ENCODE data around the gene ACSL1.

ACSL1 gene

DNA sequence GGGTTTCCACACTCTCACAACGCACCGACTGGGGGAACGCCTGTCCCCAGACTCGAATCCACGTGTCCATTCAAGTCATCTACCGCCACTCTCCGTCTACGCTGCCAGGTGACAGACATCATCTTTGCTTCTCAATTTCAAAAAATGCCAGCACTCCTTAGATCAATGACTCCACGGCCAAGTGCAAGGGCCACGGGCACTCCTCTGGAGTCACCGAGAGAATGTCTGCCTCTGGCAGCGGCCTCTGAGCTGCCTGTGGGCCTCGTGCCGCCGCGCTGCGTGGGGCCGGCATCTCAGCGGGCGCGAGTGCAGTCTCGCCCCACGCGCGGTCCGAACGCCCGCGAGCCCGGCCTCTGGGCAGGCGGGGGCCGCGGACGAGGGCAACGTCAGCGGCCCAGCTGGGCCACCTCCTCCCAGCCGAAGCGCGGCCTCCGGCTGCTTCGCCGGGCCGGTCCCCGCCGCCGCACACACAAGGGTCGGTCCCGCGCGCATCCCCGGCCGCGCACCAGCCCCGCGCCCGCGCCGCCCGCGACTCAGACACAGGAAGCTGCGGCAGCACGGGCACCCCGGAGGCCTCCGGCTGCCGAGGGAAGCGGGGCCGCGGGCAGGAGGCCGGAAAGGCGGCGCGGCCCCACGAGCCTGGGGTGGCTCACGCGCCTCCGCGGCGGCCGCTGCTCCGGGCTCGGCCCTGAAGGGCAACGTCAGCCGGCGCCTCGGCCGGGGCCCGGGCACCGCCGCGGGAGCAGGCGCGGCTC, 450 bp downstream of the ACSL1 start:
- 0 out of 2 replicates have a peak overlapping the region, but pooled peaks have one; percentile 53 for H3K27ac ChIP-seq
- TF ChIP-seq ZFX (IDR thresholded peaks at IDR 0.05; ENCODE audit: borderline replicate concordance) (no peak), CTCF (IDR thresholded peaks at IDR 0.05) (no peak; the same call in 1 of the 2 replicates)

DNA sequence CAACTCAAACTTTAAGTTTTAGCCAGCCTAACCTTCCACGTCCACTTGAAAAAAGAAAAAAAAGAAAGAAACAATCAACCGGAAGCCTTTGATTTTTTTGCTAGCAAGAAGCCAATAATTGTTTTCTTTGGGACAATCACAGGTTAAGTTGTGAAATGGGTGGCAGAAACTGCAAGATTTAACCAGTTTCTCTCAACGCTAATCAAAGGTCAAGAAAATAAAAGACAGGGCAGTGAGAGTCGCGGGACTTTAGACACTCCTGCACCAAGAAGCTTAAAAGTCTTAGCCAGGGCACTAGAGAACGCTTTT, 1.0 kb downstream of the ACSL1 start:
- TF ChIP-seq ZFX (IDR thresholded peaks at IDR 0.05; ENCODE audit: borderline replicate concordance) (no peak), CTCF (IDR thresholded peaks at IDR 0.05) (no peak)
- no peak overlapping the region for H3K27ac ChIP-seq

DNA sequence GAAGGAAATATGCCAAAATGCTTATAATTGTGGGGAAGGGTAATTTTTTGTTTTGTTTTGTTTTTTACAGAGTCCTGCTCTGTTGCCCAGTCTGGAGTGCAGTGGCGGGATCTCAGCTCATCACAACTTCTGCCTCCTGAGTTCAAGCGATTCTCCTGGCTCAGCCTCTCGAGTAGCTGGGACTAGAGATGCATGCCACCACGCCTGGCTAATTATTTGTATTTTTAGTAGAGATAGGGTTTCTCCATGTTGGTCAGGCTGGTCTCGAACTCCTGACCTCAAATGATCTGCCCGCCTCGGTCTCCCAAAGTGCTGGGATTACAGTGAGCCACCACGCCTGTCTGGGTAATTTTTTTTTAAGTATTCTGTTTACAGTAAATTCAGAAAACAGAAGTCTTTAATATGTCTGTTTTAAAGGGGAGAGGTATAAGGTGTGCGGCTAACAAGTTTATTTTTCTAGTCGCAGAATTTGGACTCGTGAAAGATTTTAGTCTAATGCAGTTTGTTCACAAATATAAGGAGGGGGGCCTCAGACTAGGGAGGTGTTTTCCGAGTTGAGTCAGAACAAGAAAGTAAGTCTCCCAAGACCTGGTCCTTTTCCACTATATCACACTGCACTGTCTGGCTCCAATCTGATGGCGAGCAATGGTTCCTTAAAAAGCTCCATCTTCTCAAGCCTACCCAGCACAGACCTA, 1.5 kb downstream of the ACSL1 start:
- H3K27ac ChIP-seq, result no peak overlapping the region
- no peak for TF ChIP-seq ZFX (IDR thresholded peaks at IDR 0.05; ENCODE audit: borderline replicate concordance)
- TF ChIP-seq CTCF (IDR thresholded peaks at IDR 0.05), result no peak

DNA sequence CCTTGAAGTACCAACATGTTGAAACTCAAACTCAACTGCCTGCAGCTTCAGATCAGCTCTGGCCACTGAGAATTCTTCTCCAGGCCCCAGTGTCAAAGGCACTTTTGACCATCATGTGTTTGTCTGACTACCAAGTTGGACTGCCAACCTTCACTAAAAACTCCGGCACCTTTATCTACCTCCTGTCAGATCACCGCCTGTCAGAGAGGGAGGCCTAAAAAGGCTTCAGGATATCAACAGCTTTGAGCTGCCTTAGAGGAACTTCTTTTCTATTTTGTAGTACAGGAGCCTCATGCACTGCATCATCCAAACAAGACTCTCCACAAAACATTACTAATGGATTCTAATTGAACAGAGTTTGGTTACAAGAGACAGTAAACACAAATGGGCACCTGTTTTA, 2.8 kb downstream of the ACSL1 start:
- H3K27ac ChIP-seq, result no peak overlapping the region
- no peak for TF ChIP-seq ZFX (IDR thresholded peaks at IDR 0.05; ENCODE audit: borderline replicate concordance)
- no peak for TF ChIP-seq CTCF (IDR thresholded peaks at IDR 0.05)

GRCh38 chr4:184822356-184822755, 3.4 kb downstream of the ACSL1 start:
- no peak for TF ChIP-seq ZFX (IDR thresholded peaks at IDR 0.05; ENCODE audit: borderline replicate concordance)
- no peak overlapping the region for H3K27ac ChIP-seq

- no peak for TF ChIP-seq CTCF (IDR thresholded peaks at IDR 0.05)
- TF ChIP-seq ZFX (IDR thresholded peaks at IDR 0.05; ENCODE audit: borderline replicate concordance), result no peak
These were observed 4.5 kb downstream of the ACSL1 start for GRCh38 chr4:184821242-184821641.

GRCh38 chr4:184819786-184820185, 6.0 kb downstream of the ACSL1 start:
- H3K27ac ChIP-seq, result no peak overlapping the region
- TF ChIP-seq CTCF (IDR thresholded peaks at IDR 0.05) (no peak), ZFX (IDR thresholded peaks at IDR 0.05; ENCODE audit: borderline replicate concordance) (no peak)

More at GRCh38 chr4:184821242-184821641, 4.5 kb downstream of the ACSL1 start:
- no peak overlapping the region for H3K27ac ChIP-seq
